Fibroblast of mammary gland (primary cell): ENCODE data around the gene ANKRD13B.

Experiments
- DNase-seq: peaks from one replicate; pipeline ENCODE4 v3.0.0-alpha.2; 2010; ENCODE audit warnings: low read depth
- H3K4me3 ChIP-seq: 2 replicates; pipeline ENCODE4 v1.5.1; 2011; ENCODE audit warnings: low read depth, mild to moderate bottlenecking, low read length, moderate library complexity; ENCODE audit not compliant: control insufficient read depth
- TF ChIP-seq, protein P1 (sequence below): conservative IDR thresholded peaks from 2 replicates; pipeline ENCODE4 v1.5.1; 2011; ENCODE audit warnings: low read depth, low read length, inconsistent platforms; ENCODE audit not compliant: control insufficient read depth, insufficient read depth

The ANKRD13B gene

GRCh38 chr17:29592850-29593551, at the start of gene ANKRD13B:
TSS of gene ANKRD13B (plus strand) at chr17:29593132. CDS start at chr17:29593622, 490 bp downstream.
- no peak for DNase-seq
- TF ChIP-seq, protein P1, sequence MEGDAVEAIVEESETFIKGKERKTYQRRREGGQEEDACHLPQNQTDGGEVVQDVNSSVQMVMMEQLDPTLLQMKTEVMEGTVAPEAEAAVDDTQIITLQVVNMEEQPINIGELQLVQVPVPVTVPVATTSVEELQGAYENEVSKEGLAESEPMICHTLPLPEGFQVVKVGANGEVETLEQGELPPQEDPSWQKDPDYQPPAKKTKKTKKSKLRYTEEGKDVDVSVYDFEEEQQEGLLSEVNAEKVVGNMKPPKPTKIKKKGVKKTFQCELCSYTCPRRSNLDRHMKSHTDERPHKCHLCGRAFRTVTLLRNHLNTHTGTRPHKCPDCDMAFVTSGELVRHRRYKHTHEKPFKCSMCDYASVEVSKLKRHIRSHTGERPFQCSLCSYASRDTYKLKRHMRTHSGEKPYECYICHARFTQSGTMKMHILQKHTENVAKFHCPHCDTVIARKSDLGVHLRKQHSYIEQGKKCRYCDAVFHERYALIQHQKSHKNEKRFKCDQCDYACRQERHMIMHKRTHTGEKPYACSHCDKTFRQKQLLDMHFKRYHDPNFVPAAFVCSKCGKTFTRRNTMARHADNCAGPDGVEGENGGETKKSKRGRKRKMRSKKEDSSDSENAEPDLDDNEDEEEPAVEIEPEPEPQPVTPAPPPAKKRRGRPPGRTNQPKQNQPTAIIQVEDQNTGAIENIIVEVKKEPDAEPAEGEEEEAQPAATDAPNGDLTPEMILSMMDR = no peak
- peak within 1 kb of the TSS; percentile 57 for H3K4me3 ChIP-seq

DNA sequence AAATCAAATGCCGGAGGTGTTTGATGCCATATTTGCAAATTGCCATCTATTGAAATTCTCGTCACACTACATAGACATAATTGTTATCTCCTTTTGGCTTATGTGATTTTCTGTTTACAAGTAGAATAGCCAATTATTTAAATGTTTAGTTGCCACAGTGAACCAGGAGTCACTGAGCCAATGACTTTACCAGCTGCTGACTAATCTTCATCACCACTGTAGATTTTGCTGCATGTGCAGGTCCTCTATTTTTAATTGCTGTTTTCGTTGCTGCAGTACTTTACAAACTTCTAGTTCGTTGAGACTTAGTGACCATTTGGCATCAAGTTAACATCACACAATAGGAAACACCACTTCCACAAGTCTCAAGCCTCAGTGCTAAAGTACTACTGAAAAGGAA, 48.9 kb upstream of the ANKRD13B start:
- H3K4me3 ChIP-seq = no peak overlapping the region
- TF ChIP-seq, protein P1 = no peak
- DNase-seq = no peak

- TF ChIP-seq, protein P1 = no peak
- no peak for DNase-seq
- no peak overlapping the region for H3K4me3 ChIP-seq
Observed at GRCh38 chr17:29546085-29546484, 46.8 kb upstream of the ANKRD13B start.

DNA sequence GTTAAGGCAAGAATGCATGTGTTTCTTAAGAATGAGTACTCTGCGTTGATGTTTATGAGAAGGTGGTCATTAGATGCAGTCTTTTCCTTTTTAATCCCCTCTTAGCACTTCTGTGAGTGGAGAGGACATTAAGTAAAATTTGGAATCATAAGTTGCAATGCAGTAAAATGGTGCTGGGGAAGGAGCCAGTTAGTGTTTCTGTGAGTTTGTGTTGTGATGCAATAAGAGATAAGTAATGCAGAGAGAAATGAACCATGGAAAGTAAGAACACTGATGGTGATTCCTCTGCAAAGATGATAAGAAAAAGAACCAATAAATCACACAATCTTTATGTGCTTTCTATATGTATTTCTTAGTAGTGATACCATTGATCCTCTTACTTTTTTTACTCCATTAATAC, 46.1 kb upstream of the ANKRD13B start:
- no peak overlapping the region for H3K4me3 ChIP-seq
- TF ChIP-seq, protein P1 = no peak
- no peak for DNase-seq

GRCh38 chr17:29549177-29549923, 43.6 kb upstream of the ANKRD13B start:
- DNase-seq = peak; percentile 12
- no peak overlapping the region for H3K4me3 ChIP-seq
- TF ChIP-seq, protein P1 = no peak

GRCh38 chr17:29555840-29556239, 37.1 kb upstream of the ANKRD13B start:
- DNase-seq = no peak
- TF ChIP-seq, protein P1 = no peak
- no peak overlapping the region for H3K4me3 ChIP-seq
